Measurements from ENCODE around the gene GSAP. TPM values are rescaled to one million over a fixed set of nuclear protein-coding genes. Genes with fewer than 3 reads are reported as not detected.
"Not testable (repeated sequence)": the region's sequence is repeated elsewhere in the genome, so short reads cannot be mapped to it uniquely, and the experiment has no call there.

GSAP gene
- total and polyA plus RNA-seq, 2 of the 4 experiments (the other 2 are of a cell fraction), result 1.6 to 1.8 TPM

DNA sequence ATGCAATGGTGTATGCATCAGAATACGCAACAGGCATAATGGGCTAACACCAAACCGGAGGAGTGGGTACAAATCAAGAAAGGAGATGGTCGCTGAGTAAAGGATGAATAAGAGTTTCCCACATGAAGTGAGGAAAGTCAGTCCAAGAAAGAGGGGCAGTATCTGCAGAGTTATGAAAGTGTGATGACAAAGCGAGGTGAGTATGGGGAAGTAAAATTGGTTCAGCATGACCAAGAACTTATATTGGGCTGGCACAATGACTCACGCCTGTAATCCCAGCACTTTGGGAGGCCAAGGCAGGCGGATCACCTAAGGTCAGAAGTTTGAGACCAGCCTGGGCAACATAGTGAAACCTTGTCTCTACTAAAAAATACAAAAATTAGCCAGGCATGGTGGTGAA lies 47.5 kb upstream of the GSAP start:
- H3K4ac ChIP-seq (ENCODE audit: low read depth, low read length); H3K9me1 ChIP-seq (ENCODE audit: insufficient read depth, low read length); H2AK5ac ChIP-seq (ENCODE audit: low read depth, low read length); H3K79me1 ChIP-seq (ENCODE audit: low read depth in 1 of 2, low read length in 2 of 2); in situ Hi-C loops (cut with MboI; ENCODE audit: low sequenced_read_pairs); H3K9me3 ChIP-seq (ENCODE audit: control insufficient read depth, insufficient read depth, low read length); H4K5ac ChIP-seq (ENCODE audit: low read depth, low read length); H3K27ac ChIP-seq (ENCODE audit: insufficient read depth, low read length); H4K20me1 ChIP-seq (ENCODE audit: insufficient read depth, low read length); BruUV-seq (replicated peaks); H3K56ac ChIP-seq (ENCODE audit: extremely low read depth, insufficient read depth, low read length); CTCF ChIA-PET; H3K36me3 ChIP-seq (ENCODE audit: control insufficient read depth, insufficient read depth, low read length); intact Hi-C loops (cut with micrococcal nuclease); H3K4me3 ChIP-seq (ENCODE audit: insufficient read depth, low read depth, low read length); H3K18ac ChIP-seq (ENCODE audit: low read depth, low read length); H3K27me3 ChIP-seq (ENCODE audit: control insufficient read depth, insufficient read depth, low read length); H2BK15ac ChIP-seq (ENCODE audit: low read depth, low read length); dilution Hi-C loops (cut with HindIII; ENCODE audit: low sequenced_read_pairs, unreplicated experiment); ATAC-seq (ENCODE audit: low read depth); H2BK20ac ChIP-seq (ENCODE audit: low read depth, low read length); H4K8ac ChIP-seq (ENCODE audit: low read depth in 2 of 2, low read length in 2 of 2); H3K4me2 ChIP-seq (ENCODE audit: low read depth, low read length); POLR2A ChIA-PET (ENCODE audit: unreplicated experiment); H2BK120ac ChIP-seq (ENCODE audit: low read depth, low read length); H2BK5ac ChIP-seq (ENCODE audit: low read depth, low read length, poor library complexity, severe bottlenecking); H3K4me1 ChIP-seq (ENCODE audit: control insufficient read depth, insufficient read depth, low read length); H4K91ac ChIP-seq (ENCODE audit: insufficient read depth, low read depth, low read length); H3K9ac ChIP-seq (ENCODE audit: low read depth, low read length): not testable (repeated sequence)
- peak; percentile 13; the same call in 1 of the 2 replicates for TF ChIP-seq CEBPB (IDR thresholded peaks at IDR 0.05; ENCODE audit: low read depth, low read length)
- WGBS, 2 experiments (ENCODE audit: extremely low coverage in 2 of 2, insufficient read length in 1 of 2), result 63% methylated on average over 6 of the region's 6 CpGs; no CpG with 5 or more reads in 1 of the 2 experiments
- Histone ChIP-seq H2AK9ac (replicated peaks; ENCODE audit: low read depth, low read length, poor library complexity) (peak overlapping the region; percentile 32), H3K14ac (replicated peaks; ENCODE audit: low read depth, low read length) (0 out of 2 replicates have a peak overlapping the region, but pooled peaks have one; percentile 1), H3K23ac (ENCODE audit: low read depth, low read length) (0 out of 2 replicates have a peak overlapping the region, but pooled peaks have one; percentile 7), H2AFZ (replicated peaks; ENCODE audit: low read length, poor library complexity) (peak overlapping the region; percentile 63)
- DNase-seq, result peak; percentile 75

Data from IMR-90 (cell line).